SIG-M5 (cell line): Measurements from ENCODE around the gene HEPACAM.
A peak's percentile ranks its signal among the peaks of the same experiment; 100 is the strongest.
"Not testable (repeated sequence)": the region's sequence is repeated elsewhere in the genome, so short reads cannot be mapped to it uniquely, and the experiment has no call there.

Source experiments
- DNase-seq: peaks from one replicate; lab custom pipeline; 2025; lab: John Stamatoyannopoulos, UW

Gene HEPACAM

DNA sequence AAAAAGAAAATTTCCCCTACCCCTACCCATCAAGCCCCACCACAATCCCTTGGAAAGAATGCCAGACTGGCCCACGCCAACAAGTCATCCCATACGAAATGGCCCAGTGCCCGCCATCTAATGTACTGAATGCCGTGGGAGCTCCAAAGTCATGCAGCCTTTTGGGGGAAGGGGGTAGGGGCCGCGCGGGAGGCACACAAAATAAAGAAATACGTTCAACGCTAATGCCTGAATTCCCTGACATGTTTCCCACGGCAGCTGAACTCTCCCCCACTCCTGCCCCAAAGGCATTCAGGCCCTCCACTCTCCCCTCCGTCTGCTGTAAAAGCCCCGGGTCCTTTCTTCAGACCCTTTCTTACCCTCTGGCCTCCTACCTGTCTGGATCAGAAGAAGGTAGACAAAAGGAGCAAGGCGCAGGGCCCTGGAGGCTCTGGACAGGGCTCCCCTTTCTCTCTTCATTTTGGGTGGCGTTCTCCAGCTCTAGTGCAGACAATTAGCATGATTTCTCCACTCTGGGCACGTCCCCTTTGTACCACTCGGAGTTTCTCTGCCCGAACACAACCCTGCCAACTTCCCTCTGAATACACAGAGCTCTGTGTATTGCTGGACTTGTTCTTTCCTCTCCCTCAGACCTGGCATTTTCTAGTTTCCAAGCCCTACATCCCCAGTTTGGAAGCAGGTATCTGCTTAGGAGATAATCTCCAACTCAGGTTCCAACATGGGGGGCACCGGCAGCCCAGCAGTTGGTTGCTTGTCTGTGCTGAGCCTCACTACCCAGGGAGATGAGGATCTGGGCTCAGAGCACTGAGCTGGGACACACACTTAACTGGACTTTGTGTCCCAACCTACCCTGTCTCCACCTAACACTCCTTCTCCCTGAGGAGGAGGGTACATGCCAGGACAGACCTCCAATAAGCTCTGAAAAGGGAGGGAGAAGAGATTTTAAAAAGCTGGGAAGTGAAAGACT lies at the start of gene HEPACAM:
Gene HEPACAM, minus strand, starts transcription at position 500 of the 967 bp plus-strand sequence. Its CDS starts 41 bp downstream, at position 459.
- no peak for DNase-seq

GRCh38 chr11:124984512-124984854 lies 48.6 kb upstream of the HEPACAM start:
- DNase-seq, result no peak

- no peak for DNase-seq
Measured at GRCh38 chr11:124983674-124984511, 48.0 kb upstream of the HEPACAM start.

DNA sequence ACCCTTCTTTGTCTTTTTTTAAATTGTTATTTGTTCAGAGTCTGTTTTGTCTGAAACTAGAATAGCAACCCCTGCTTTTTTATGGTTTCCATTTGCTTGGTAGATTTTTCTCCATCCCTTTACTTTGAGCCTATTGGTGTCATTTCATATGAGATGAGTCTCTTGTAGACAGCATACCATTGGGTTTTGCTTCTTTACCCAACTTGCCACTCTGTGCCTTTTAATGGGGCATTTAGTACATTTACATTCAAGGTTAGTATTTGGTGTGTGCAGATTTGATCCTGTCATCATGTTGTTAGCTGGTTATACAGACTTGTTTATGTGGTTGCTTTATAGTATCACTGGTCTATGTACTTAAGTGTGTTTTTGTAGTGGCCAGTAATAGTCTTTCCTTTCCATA lies 46.2 kb upstream of the HEPACAM start:
- DNase-seq, result no peak

DNA sequence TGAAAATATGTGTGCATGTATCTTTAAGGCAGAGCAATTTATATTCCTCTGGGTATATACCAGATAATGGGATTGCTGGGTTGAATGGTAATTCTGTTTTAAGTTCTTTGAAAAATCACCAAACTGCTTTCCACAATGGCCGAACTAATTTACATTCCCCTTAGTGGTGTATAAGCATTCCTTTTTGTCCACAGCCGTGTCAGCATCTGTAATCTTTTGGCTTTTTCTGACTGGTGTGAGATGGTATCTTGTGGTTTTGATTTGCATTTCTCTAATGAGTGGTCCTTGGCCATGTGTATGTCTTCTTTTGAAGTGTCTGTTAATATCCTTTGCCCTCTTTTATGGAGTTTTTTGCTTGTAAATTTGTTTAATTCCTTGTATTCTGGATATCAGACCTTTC lies 42.5 kb upstream of the HEPACAM start:
- no peak for DNase-seq

DNA sequence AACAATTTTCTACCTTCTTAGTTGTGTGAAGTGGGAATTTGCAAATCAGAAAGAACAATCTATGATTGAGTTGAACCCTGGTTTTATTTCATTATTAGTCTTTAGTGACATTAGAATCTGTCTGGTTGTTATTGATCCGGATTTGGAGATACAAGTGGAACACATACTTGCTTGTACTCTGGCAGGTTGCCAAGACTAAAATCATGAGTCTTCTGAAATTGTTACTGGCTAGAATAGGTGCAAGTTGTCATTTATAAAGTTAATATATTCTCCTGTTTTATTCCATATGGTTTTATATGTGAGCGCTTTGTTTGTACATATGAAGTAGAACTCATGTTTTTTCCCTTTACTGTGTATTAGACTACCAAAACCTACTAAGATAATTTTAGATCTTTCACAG lies 41.2 kb upstream of the HEPACAM start:
- no peak for DNase-seq

GRCh38 chr11:124976531-124976930 lies 40.7 kb upstream of the HEPACAM start:
- no peak for DNase-seq

GRCh38 chr11:124971810-124972209 lies 36.0 kb upstream of the HEPACAM start:
- DNase-seq, result no peak

- DNase-seq, result no peak
Measured at GRCh38 chr11:124970925-124971324, 35.1 kb upstream of the HEPACAM start.

GRCh38 chr11:124968197-124968596 lies 32.4 kb upstream of the HEPACAM start:
- not testable (repeated sequence) for DNase-seq

DNA sequence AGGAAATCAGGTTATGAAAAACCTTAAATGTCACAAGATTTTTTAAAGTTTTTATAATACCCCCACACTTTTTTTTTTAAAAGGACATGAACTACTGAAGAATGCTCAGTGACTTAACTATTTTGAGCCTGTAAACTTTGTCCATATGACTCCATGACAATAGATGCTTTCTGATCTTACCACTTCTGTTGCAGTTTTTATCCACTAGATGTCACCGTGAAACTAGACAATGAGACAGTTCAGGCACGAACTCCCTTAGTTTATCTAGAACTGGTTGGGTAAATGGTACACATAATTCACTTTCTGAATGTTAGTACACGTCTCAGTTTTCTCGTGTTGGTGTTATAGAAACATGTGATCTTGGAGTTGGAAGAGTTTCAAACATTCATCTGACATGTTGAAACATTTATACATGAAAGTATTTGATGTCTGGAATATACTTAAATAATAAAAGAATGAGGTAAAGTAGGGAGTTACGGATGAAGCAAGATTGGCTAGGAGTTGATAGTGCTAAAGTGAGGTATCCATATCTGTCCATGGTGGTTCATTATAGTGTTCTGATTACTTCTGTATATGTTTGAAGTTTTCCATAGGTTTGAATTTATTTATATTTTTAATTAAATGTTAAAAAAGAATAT lies 26.2 kb upstream of the HEPACAM start:
- peak; percentile 21 for DNase-seq

DNA sequence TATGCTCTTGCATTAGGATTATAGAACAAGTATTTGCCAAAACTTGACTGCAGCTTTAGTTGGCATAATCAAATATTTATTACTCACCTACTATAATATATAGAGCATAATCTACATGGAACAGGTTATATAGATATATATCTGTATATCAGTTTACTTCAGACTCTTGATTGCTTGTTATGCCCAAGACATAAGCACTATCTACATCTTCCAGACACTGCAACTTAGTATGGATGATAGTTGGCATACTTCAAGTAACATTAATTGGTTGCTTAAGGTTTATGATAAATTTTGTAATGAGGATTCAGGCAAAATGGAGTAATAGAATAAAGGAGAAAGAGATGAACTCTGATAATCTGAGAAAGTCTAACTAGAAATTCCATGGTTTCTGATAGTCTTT lies 19.2 kb upstream of the HEPACAM start:
- DNase-seq, result no peak

DNA sequence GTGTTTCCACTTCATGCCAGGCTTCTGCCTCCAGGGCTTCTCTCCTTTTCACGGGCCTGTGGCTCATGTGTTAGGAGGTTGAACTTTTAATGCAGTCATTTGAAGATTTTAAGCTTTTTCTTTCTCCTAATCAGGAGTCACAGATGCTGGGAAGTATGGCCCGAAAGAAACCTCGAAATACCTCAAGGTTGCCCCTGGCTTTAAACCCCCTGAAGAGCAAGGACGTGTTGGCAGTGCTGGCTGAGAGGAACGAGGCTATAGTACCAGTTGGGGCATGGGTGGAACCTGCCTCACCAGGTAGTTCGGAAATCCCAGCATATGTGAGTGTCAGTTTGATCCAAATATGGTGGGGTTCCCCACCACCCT lies 18.7 kb upstream of the HEPACAM start:
- no peak for DNase-seq

GRCh38 chr11:124953753-124954589 lies 18.1 kb upstream of the HEPACAM start, which contains the start of gene CCDC15:
TSS of gene CCDC15 (plus strand) at chr11:124954202. CDS start at chr11:124954733, 531 bp downstream.
- DNase-seq, result peak; percentile 84

GRCh38 chr11:124951341-124951740 lies 15.5 kb upstream of the HEPACAM start:
- DNase-seq, result no peak

GRCh38 chr11:124950601-124951330 lies 14.9 kb upstream of the HEPACAM start:
- DNase-seq, result no peak

GRCh38 chr11:124946735-124947141 lies 10.9 kb upstream of the HEPACAM start:
- no peak for DNase-seq

- DNase-seq, result no peak
Measured at GRCh38 chr11:124945826-124946225, 10.0 kb upstream of the HEPACAM start.

- no peak for DNase-seq
Measured at GRCh38 chr11:124944565-124944964, 8.7 kb upstream of the HEPACAM start.

GRCh38 chr11:124943741-124944140 lies 7.9 kb upstream of the HEPACAM start:
- DNase-seq, result no peak

DNA sequence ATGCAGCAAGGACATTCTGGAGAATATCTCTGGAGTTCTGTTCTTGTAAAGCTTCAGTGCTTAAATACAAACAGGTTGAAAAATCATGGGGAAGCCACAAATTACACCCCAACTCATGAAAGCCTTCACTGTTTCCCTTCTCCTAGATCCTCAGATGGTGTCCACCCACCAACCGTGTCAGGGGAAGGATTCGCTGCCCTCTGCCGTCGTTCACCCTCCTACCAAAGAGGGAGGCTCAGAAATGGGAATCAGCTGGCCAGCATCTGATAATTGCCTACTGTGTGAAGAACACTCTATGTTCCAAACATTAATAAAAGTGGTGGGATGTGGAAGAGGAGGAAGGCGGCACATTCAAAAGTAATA lies 7.4 kb upstream of the HEPACAM start:
- DNase-seq, result no peak
